Osteocyte (in vitro differentiated cells): ENCODE measurements around the gene ANGEL1. TPM values are rescaled to one million over a fixed set of nuclear protein-coding genes. Genes with fewer than 3 reads are reported as not detected.

Source experiments
- DNase-seq: peaks from one replicate; pipeline ENCODE4 v3.0.0; 2021; ENCODE audit warnings: mixed read lengths; ENCODE audit not compliant: unreplicated experiment; ENCODE audit errors: extremely low spot score
- H3K27ac Mint-ChIP-seq: one replicate; pipeline ENCODE4 v1.8.0; 2021; ENCODE audit warnings: mild to moderate bottlenecking, mixed read lengths; ENCODE audit not compliant: unreplicated experiment
- H3K27me3 Mint-ChIP-seq: one replicate; pipeline ENCODE4 v1.8.0; 2021; ENCODE audit warnings: mixed read lengths; ENCODE audit not compliant: unreplicated experiment
- H3K36me3 Mint-ChIP-seq: one replicate; pipeline ENCODE4 v1.8.0; 2021; ENCODE audit warnings: mixed read lengths; ENCODE audit not compliant: unreplicated experiment
- H3K4me1 Mint-ChIP-seq: one replicate; pipeline ENCODE4 v1.8.0; 2021; ENCODE audit warnings: mixed read lengths; ENCODE audit not compliant: unreplicated experiment
- H3K4me3 Mint-ChIP-seq: one replicate; pipeline ENCODE4 v1.8.0; 2021; ENCODE audit warnings: mild to moderate bottlenecking, moderate library complexity, mixed read lengths; ENCODE audit not compliant: unreplicated experiment
- H3K9me3 Mint-ChIP-seq: one replicate; pipeline ENCODE4 v1.8.0; 2021; ENCODE audit warnings: mixed read lengths; ENCODE audit not compliant: unreplicated experiment
- CTCF ChIP-seq: fragments of 200-600 bp; sonication (generic); IDR thresholded peaks from 2 replicates; pipeline ENCODE4 v1.5.0; 2021; ENCODE audit warnings: antibody characterized with exemption, mild to moderate bottlenecking, moderate library complexity
- total RNA-seq: library from RNA; stranded (reverse); gene quantifications from 2 replicates; pipeline ENCODE4 v1.2.1, GENCODE V29; 2021

ANGEL1 gene
- total RNA-seq, 1 donor from 2014 or later, result 18.7 TPM

- Mint-ChIP-seq H3K9me3 (no peaks in the 10 kb centered on the region), H3K36me3 (no peaks in the 10 kb centered on the region), H3K27ac (no peak overlapping the region), H3K27me3 (peaks cover 7% of the 10 kb centered on the region), H3K4me1 (no peaks in the 10 kb centered on the region), H3K4me3 (no peak overlapping the region)
- no peak for TF ChIP-seq CTCF
- DNase-seq, result no peak
Observed at GRCh38 chr14:76753541-76754198, 59.0 kb downstream of the ANGEL1 start.

- TF ChIP-seq CTCF, result no peak
- H3K4me3 Mint-ChIP-seq, result no peak overlapping the region
- no peak overlapping the region for H3K27ac Mint-ChIP-seq
Observed at GRCh38 chr14:76752744-76753143, 59.9 kb downstream of the ANGEL1 start.

DNA sequence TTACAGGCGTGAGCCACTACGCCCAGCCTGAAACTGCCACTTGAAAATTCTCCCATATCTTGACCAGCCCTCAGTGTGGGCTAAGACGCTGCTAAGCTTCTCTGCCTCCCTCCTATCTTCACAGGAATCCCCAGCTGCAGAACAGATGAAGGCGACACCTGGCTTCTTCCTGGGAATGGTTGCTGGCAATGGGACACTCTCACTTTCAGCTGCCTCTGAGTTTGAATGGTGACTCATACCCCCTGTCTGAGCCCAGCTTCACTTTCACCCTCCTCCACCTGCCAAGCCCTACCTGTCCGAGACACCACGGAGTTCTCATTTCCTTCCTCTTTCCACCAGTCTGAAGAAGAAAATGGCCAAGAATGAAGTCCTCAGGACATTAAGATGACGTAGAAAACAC, 69.7 kb downstream of the ANGEL1 start:
- peaks cover 33% of the 10 kb centered on the region for H3K9me3 Mint-ChIP-seq
- H3K27me3 Mint-ChIP-seq, result peaks cover 21% of the 10 kb centered on the region
- H3K36me3 Mint-ChIP-seq, result peaks cover 2% of the 10 kb centered on the region
- no peak for TF ChIP-seq CTCF
- no peaks in the 10 kb centered on the region for H3K4me1 Mint-ChIP-seq
- H3K4me3 Mint-ChIP-seq, result no peak overlapping the region
- no peak overlapping the region for H3K27ac Mint-ChIP-seq
- DNase-seq, result peak; percentile 66

More at GRCh38 chr14:76752744-76753143, 59.9 kb downstream of the ANGEL1 start:
- Mint-ChIP-seq H3K36me3 (no peaks in the 10 kb centered on the region), H3K4me1 (no peaks in the 10 kb centered on the region), H3K9me3 (no peaks in the 10 kb centered on the region), H3K27me3 (peaks cover 4% of the 10 kb centered on the region)
- peak; percentile 64 for DNase-seq

DNA sequence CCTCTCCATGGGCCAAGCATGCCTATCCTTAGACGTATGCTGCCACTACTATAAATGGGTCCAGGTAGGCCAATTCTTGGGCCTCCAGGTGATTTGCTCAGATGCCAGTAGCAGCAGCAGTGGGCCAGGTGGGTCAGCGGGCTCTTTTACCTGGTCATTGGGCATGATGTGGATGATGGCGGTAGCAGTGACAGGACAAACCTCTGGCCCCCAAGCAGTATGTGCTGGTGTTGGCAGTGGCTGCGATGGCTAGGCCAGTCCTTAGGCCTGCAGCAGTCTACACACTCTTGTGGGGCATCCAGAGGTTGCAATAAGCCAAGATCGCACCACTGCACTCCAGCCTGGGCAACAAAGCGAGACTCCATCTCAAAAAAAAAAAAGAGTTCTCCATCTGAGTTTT, 70.5 kb downstream of the ANGEL1 start:
- H3K27ac Mint-ChIP-seq, result no peak overlapping the region
- peaks cover 33% of the 10 kb centered on the region for H3K9me3 Mint-ChIP-seq

GRCh38 chr14:76741074-76741473, 71.6 kb downstream of the ANGEL1 start:
- H3K36me3 Mint-ChIP-seq, result peaks cover 2% of the 10 kb centered on the region

More for the DNA sequence above, 70.5 kb downstream of the ANGEL1 start:
- DNase-seq, result peak; percentile 57
- no peaks in the 10 kb centered on the region for H3K4me1 Mint-ChIP-seq
- peaks cover 17% of the 10 kb centered on the region for H3K27me3 Mint-ChIP-seq
- no peak overlapping the region for H3K4me3 Mint-ChIP-seq
- H3K36me3 Mint-ChIP-seq, result peaks cover 2% of the 10 kb centered on the region
- no peak for TF ChIP-seq CTCF

More at GRCh38 chr14:76741074-76741473, 71.6 kb downstream of the ANGEL1 start:
- Mint-ChIP-seq H3K4me1 (peaks cover 6% of the 10 kb centered on the region), H3K9me3 (peaks cover 33% of the 10 kb centered on the region), H3K4me3 (no peak overlapping the region), H3K27me3 (peaks cover 12% of the 10 kb centered on the region), H3K27ac (no peak overlapping the region)
- TF ChIP-seq CTCF, result no peak
- no peak for DNase-seq

Other genes starting within 250 kb of the ANGEL1 start
- gene VASH1, start 51.4 kb downstream of the ANGEL1 start, total RNA-seq, result 18.9 and 19.5 TPM in 2 replicates
- gene LRRC74A, start 13.5 kb upstream of the ANGEL1 start, total RNA-seq, result not detected in 2 replicates
- gene IRF2BPL, start 215.8 kb upstream of the ANGEL1 start, total RNA-seq, result 107 and 120 TPM in 2 replicates